Measurements from ENCODE around the gene C11orf52.
A peak's percentile ranks its signal among the peaks of the same experiment; 100 is the strongest.

The C11orf52 gene

DNA sequence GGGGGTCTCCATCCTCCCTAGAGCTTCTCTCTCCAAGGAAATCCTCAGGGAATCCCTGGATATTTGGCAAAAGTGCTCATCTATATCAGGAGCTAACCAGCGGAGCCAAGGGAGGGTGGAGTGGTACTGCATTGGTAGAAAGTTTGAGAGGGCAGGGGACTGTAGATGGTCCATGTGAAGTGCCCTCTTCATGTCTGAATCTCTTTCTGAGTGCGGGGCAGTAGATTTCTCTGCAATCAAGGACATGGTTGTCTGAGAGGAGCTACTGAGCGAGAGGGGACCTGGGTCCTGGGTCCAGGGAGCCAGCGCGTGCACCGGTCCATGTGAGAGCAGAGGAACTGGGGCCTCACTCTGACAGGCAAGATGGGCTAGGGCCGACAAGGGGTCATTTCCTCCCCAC is 19.1 kb downstream of the C11orf52 start:
- peak in 4 of 56 donors; percentile 8 to 47 (median 20) for DNase-seq

DNA sequence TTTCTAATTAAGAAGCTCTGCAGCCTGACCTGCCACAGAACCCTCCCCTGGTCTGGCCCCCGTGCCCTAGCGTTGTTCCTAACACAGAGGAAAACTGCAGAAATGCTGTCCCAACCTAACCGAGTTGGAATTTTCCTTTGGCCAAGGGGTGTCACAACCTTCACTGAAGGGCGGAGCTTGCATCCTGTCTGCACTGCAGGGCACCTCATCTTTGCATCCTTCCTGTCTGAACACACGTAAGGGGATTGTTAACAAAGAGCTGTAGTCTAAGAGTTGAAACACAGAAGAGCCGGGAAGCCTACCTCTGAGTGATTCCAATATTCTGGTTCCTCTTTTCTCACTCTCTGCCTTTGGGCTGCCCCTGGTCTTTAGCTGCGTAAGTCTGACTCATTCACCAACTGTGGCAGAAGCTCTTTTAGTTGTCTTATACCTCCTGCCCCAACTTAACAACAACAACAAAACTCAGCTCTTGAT is 20.0 kb downstream of the C11orf52 start:
- peak in 1 of 56 donors; percentile 12 for DNase-seq

DNA sequence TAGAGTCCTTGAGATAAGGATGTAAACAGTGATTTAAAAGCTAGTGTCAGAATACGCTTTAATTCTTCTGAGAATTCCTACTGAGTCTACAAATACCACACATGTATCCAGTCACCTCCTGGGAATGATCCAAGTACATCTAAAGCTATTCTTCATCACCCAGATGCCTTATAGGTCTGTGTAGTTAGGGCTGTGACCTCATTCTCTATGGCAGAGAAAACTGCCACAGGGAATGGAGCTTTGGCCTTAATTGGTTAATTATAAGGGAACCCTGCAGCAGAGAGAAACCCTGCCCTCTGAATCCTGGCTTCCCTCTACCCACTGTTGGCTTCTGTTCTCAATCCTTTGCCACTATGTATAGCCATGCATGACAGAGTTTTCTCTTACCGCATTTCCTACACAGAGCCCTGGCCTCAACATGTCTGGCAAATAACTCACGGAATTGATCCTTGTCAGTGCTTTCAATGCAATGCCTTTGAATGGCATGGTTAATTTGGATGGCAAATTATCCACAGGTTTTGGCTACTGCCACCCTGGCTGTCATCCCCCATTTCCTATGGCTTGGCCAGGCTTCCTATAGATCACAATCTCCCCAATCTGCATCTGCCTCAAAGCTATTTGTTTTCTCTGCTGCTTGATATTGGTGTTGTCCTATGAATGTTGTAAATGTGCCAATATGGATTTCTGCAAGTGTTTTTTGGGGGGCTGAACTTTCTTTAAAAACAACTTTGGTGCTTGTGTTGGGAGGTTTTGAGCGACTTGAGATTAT is 21.3 kb downstream of the C11orf52 start:
- DNase-seq, result no peak

DNA sequence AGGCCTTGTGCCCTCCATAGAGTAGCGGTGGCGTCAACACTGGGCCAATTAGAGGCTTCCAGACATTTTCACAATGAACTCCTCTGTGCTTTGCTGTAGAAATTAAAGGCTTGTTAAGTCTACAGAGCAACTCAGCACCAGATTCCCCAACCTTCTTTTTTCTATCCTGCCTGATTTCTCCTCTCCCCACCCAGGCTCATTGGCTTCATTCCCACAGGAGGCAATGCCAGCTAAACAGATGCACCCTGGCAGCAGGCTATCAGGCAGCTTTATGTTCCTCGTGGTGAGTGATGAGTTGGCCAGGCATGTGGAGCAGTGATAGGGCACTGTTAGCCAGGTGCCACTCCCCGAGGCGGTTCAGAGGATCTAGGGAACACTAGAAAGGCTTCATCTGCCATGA is 23.2 kb downstream of the C11orf52 start:
- DNase-seq, result peak in 29 of 56 donors; percentile 13 to 72 (median 45)

DNA sequence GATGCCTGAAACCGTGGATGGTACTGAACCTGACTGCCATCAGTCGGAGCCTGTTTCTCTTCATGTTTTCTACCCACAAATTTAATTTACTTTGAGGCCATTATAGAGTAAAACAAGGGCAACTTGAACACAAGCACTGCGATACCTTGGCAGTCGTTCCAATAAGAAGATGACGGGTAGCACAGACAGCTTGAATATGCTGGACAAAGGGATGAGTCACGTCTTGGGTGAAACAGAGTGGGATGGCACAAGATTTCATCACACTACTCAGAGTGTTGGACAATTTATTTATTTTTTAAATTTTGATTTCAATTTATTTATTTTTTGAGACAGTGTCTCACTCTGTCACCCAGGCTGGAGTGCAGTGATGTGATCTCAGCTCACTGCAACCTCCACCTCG is 24.1 kb downstream of the C11orf52 start:
- DNase-seq, result no peak

DNA sequence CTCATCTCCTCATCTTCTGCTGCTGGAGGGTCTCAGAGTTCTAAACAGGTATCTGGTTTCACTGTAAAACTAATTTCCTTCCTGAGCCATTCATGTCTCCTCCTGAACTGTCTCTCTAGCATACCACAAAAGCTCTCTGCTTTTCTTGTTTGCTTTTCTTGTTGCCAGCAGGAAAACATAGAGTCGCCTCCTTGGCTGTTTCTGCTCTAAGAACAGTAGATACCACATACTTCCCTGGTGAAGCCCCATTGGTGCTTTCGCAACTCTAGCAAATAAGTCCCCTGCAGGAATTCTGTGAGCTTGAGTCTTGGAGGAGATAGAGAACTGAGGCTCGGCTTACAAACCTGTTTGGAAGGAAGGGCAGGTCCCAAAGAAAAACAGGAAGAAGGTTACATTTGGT is 25.4 kb downstream of the C11orf52 start:
- no peak for DNase-seq

DNA sequence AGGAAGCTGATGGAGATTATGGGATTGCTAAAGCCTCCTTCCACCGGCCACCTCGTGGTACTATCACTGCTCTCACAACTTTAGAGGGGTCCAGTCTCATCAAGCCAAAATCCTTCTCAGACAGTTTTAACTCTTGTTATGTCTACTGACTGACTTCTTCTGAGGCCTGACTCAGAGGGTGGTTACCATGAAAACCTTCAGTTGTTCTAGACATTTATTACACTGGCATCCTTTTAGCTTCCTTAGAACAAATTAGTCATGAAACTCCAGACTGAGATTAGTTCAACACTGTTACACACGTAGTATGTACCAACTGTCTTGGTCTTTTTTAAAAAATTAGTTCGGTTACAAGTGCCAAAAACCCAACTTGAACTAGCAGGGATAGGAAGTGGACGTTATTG is 25.9 kb downstream of the C11orf52 start:
- no peak for DNase-seq

DNA sequence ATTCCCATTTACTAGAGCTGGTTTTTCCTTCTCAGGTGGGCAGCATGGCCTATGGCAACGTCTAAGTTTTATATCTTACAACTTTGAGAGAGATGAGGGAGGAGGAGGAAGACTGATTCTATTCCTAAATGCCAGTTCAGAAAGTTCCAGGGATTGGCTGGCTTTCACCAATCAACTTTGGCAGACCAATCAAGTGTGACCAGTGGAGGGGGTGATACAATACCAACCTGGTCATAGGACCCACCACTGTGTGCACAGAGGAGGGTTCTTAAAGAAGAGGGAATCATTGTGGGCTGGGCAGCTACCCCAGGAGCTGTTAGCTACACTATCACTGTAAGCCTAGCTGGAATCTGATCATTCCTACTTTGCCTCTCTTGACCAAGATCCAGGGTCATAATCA is 26.5 kb downstream of the C11orf52 start:
- no peak for DNase-seq

DNA sequence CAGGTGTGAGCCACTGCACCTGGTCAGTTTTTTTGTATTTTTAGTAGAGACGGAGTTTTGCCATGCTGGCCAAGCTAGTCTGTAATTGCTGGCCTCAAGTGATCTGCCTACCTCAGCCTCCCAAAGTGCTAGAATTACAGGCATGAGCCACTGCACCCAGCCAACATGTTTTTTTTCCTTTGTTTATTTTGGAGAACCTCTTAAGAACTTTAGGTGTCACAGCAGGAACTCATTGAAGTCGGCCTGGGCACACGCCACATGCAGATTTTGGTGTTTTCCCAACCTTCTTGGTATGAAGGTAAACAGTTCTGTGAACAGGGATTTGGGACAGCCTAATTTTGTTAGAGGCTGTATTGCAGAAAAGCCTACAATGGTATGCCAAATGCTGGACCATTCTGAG is 27.8 kb downstream of the C11orf52 start:
- no peak for DNase-seq

DNA sequence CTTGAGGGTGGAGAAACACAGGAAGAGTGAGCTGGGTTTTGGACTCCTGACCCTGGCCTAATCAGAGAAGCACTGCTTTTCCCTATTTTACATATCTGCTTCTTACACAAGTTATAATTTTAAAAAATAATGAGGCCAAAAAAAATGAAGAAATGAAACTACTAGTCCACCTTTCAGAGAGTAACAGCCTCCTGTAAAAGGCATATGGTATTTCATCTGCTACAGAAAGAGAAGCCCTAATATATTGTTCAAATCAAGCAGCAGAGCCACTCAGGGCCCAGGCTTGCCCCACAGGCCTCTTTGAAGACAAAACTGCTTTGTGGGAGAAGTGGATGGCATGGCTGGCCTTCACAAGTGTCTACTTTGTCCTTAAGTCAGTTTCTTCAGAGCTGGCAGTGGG is 28.4 kb downstream of the C11orf52 start:
- DNase-seq, result no peak

DNA sequence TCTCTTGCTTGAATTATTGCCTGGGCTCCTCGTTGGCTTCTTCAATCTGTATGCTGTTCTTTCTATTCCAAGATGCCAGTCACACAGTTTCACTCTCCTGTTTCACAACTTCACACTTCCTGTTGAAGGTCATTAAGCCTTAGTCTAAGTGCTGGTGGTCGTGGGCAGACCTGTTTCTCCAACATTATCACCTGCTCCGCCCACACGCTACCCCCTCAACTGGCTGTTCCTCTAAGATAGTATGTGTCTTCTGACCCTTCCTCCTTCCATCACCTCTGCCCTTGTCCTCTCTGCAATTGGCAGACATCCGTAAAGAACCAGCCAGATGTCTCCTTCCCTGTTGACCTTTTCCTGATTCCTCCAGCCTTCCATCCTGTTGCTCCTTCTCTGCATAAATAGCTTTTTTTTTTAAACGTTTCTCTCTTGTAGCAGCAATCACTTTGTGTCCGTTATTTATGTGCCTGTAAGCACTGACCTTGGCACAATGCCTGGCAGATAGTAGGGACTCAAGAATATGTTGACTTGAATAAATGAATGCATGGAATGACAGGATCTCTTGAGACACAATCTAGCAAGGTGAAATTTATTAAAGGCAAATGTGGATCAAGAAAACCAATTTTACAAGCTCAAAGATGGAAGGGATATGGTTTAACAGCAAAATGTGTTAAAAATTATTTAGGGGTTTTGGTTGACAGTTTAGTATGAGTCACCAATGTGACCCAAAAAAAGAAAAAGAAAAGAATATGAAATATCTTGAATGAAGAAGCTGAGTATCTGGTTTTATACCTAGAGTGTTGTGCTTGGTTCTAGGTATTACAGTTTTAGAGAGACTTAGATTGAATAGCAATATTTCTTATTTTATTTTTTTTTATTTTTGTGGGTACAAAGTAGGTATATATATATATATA is 31.1 kb downstream of the C11orf52 start:
- no peak for DNase-seq

DNA sequence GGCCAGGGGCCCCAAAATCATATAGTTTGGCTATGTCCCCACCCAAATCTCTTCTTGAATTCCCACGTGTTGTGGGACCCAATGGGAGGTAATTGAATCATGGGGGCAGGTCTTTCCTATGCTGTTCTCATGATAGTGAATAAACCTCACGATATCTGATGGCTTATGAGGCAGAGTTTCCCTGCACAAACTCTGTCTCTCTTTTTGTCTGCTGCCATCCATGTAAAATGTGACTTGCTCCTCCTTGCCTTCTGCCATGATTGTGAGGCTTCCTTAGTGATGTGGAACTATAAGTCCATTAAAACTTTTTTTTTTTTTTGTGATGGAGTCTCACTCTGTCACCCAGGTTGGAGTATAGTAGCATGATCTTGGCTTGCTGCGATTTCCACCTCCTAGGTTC is 32.9 kb downstream of the C11orf52 start:
- no peak for DNase-seq

DNA sequence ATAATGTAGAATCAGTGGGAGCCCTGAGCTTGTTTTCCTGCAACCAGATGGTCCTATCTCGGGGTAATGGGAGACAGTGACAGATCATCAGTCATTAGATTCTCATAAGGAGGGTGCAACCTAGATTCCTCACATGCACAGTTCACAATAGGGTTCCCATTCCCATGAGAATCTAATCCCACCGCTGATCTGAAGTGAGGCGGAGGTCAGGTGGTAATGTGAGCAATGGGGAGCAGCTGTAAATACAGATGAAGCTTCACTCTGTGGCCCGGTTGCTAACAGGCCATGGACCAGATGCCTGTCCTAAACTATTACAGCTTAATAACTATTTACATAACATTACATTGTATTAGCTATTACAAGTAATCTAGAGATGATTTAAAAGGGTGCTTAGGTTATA is 35.4 kb downstream of the C11orf52 start:
- no peak for DNase-seq

DNA sequence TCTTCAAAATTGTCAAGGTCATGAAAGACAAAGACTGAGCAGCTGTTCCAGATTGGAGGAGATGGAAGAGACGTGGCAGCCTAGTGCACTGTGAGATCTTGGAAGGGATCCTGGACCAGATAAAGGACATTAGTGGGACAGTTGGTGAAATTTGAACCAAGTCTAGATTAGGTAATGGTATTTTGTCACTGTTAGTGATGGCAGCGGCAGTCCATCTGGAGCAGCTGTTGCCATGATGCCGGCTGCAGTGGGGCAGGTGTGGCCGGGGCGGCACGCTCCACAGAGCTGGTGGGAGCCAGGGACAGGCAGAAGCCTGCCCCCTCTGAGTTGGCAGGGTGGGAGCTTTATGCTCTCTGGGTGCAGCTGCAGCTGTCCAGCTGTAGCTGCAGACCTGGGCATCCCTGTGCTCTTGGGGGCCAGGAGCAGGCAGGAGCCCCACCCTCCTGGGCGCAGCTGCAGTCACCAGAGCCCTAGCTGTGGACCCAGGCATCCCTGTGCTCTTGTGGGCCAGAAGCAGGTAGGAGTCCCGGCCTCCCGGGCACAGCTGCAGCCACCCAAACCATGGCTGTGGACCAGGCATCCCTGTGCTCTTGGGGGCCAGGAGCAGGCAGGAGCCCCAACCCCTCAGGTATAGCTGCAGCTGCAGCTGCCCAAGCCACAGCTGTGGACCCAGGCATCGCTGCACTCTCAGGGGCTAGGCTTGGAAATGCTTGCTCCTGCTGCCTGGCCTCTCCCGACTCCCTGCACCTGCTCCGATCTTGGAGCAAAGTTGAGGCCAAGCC is 39.1 kb downstream of the C11orf52 start:
- DNase-seq, result no peak

DNA sequence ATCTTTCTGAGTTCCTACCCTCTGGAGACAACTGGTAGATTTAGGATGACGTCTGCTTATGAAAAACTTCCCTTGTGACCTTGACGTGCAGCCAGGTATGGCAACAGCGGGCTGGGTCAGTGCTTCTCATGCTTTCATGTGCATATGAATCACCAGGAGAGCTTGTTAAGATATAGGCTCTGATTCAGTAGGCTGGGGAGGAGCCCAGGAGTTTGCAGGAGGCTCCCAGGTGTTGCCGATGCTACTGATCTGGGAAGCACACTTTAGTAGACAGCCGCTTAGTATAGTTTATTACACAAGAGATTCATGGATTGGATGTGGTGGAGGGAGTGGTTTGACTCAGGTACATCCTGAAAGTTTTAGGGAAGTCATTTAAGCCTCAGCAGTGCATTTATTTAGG is 42.2 kb downstream of the C11orf52 start:
- no peak for DNase-seq

DNA sequence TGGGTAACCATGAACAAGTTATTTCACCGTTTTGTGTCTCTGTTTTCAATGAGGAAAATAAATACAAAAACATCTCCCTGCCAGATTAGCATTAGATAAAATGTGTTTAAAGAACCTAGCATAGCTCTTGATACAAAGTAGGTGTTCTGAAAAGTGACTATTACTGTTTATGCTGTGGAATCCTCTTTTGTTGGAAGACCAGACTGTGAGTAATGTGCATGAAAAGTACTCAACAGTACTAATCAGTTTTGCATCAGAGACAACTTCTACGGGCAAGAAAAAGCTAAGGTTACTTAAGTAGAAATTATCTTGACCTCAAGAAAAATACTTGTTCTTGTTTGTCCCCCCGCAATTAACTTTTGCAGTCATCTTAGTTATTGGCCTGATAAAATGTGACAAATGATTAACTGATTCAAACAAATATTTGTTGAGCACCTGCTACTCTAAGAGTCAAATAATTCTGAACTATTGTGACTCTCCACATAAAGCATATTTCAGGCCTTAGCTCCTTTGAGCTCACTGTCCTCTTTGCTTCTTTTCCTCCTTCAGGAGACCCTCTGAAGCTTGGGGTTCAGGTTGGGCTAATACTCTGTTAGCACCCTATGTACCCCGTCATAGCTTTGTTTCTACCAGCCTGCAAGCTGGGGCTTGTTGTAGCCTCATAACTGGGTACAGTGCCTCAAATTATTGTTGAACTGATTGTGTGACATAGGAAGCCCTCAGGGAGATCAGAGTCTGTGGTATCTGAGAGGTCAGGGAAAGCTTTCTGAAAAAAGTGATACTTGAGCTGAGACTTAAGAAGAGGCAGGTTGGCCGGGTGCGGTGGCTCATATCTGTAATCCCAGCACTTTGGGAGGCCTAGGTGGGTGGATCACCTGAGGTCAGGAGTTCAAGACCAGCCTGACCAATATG is 42.9 kb downstream of the C11orf52 start:
- no peak for DNase-seq

DNA sequence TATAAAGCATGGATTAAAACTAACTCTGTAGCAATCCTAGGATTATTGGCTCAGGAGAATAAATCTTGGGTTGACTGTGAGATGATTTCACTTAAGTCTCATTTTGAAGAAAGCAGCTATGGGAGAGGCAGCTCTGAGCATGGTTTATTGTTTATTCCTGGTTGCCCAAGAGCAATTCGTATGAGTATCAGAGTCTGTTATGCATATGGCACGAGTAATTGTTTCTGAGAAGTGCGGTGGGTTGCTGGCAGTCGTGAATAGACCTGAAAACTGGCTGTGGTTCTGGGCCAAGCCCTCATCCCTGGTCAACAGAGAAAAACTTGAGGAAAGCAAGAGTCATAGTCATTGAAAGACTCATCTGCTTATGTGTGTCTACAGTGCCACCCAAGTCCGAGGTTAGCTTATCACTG is 45.2 kb downstream of the C11orf52 start:
- no peak for DNase-seq

DNA sequence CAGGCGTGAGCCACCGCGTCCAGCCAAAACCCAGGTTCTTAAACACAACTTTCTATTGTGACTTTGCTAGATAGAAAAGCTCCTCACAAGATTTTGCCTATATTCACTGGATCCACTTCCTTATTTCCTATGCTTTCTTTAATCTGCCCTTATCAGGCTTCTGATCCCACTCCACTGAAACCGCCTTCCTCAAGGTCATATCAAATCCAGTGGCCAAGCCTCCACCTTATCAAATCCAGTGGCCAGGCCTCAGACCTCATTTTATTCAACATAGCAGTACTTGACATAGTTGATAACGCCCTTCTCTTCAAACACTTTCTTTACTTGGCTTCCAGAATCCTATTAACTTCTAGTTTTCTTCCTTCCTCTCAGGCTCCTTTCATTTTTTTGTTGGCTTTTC is 48.0 kb downstream of the C11orf52 start:
- no peak for DNase-seq

DNA sequence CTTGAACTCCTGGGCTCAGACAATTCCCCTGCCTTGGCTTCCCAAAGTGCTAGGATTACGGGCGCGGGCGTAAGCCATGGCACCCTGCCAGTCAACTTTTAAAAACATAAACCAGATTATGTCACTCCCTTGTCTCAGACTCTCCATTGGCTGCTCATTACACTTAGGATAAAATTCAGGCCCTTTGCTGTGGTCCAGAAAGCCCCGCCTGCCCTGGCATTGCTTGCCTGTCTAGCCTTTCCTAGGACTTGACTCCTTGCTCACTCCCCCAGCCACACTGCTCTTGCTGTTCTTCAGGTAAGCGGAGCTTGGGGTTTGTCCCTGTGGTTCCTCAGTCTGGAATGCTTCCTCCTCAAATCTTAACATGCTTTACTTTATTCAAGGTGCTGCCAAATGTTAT is 48.9 kb downstream of the C11orf52 start:
- DNase-seq, result no peak

DNA sequence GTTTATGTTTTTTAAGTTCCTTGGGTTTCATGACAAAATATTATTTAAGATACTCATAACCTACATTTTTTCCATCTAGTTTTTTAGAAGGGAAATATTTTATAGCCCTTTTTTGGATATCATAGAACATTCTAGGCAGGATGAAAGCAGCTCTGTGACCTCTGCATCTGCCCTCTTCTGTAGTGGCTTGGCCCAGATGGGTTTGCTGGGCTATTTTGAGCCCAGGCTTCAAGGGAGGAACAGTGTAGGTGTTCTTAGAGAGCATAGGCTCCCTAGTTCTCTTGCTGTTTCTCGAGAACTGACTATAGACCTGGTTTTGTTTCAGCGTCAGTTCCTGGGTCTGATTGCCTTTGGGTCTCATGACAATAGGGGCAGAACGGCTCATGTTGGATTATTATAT is 50.6 kb downstream of the C11orf52 start:
- DNase-seq, result no peak

DNA sequence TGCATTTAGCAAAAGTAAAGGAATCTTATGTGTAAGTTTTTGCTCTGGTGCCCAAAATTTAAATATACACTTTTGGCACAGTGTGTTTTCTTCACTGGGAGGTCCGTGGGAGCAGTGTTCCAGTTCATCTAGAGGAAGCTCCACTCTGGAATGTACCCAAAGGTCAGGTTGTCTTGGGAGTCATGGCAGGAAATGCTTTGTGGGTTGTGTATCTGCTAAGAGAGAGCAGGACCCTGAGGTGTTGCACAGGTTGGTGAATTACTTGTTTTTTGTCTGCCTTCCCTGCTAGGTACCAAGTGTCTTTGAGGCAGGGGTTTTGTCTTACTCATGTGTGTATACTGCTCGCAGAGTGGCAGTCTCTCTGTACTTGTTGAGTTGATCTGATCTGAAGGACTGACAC is 55.7 kb downstream of the C11orf52 start:
- no peak for DNase-seq
